CD4-positive, alpha-beta T cell treated with Interleukin-1 beta for 1 hour (primary cell): Measurements from ENCODE around the gene BEND3.

Experiments used
- DNase-seq, 2 donors: peaks; one replicate each; pipeline ENCODE4 v3.0.0-alpha.2; 2020 to 2022

BEND3 gene

DNA sequence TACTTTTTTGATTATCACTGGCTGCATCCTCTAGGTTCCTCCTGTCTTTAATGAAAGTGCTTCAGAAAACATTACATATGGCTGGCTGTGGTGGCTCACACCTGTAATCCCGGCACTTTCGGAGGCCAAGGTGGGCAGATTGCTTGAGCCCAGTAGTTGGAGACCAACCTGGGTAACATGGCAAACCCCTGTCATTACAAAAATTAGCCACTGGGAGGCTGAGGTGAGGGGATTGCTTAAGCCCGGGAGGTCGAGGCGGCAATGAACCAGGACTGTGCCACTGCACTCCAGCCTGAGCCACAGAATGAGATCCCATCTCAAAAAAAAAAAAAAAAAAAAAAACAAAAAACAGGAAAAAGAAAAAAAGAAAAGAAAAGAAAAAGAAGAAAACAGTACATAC, 35.3 kb downstream of the BEND3 start:
- no peak for DNase-seq

DNA sequence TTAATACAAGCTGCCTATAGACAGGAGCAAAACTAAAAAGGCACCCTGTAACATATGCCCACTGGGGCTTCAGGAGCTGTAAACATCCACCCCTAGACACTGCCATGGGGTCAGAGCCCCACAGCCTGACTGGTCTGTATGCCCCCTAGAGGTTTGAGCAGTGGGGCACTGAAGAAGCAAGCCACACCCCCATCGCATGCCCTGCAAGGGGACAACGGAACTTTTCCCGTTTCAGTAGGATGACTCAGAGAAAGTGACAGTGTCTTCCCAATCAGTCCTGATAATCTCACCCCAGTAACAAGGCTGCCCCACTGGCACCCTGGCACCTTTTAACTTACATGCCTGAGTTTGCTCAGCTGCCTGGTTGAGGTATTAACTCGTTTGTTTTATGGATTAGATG, 35.9 kb downstream of the BEND3 start:
- DNase-seq, result no peak

DNA sequence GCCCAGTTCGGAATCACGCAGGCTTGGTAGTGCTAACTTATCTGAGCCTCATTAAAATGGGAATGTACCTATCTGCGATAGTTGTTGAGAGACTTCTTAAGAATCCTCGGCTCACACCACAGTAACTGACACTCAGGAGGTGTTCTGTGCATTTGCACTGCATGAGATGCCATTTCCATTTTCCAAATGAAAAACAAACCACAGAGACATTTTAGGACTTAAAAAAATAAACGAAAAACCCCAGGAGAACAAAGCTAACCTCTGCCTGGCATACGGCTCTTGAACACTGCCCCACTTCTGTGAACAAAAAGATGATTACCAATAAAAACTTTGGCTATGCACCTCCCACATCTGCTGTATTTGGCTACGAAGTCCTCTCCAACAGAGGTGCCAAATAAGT, 37.6 kb downstream of the BEND3 start:
- DNase-seq, result no peak

DNA sequence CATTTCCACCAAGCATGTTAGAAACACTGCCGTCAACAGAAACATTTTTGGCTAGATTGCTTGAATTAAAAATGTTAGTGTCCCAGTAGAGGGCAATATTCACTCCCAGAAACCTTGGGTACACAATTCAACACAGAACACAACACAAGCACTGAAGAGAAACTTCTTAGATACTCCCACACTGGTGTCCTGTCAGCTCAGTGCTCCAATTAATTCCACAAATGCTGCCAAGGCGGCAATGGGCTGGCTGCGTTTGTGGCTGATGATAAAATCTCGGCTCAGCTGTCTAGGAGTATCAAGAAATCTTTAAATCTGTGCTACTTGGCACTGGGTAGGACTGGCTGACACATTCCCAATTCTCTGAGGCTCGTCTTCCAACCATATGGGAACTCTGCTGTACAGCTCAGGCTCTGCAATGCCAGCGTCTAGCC, 39.3 kb downstream of the BEND3 start:
- DNase-seq, result no peak

DNA sequence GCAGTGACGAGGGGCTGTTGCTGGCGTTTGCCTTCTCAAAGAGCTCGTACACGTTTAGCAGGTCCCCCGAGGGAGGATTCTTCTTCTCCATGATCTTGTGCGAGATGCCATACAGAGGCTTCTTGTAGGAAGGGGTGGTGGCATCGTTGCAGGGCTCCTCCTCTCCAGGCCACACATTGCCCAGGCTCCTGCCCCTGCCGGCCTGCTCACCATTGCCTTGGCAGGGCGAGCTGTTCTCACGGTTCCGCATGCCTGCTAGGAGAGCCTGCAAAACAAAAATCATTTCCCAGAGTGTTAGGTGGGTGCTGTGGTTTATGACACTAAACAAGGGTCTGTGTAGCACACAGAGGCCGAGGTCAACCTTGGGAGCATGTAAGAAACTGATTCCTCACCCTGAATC, 44.6 kb downstream of the BEND3 start:
- DNase-seq, result no peak

DNA sequence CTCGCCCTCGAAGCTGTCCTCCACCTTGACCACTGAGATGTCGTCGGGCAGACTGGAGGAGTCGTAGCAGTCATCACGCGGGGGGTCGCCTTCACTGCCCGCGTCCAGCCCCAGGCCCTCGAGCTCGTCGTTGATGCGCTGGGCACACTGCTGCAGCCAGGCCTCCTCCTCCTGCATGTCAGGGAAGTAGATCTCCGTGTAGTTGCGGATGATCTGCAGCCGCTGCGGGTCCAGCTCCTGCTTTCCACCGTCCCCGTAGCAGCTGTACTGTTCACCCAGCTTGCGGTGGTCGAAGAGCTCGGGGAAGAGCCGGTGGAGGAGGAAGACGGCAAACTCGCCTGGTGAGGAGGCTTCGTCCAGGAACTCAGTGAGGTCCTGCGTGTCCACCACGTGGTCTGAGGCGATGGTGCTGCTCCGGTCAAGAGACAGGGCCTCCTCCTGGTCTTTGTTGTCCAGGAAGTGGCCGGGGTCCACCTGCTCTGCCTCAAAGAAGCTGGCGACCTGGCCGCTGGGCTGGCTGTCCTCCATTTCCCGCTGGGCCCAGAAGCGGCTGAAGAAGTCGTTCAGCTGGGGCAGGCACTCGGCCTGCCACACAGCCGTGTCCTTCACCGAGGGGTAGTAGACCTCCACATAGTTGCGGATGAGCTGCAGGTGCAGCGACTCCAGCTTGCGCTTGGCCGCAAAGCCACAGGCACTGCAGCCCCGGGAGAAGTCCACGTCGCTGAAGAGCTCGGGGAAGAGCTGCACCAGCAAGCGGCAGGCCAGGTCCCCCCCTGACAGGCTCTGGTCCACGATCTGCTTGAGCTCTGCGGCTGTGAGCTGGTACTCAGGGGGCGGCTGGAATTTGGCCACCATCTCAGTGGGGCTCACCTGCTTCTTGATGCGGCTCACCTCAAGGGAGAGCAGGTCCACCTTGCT, 45.4 kb downstream of the BEND3 start:
- no peak for DNase-seq

DNA sequence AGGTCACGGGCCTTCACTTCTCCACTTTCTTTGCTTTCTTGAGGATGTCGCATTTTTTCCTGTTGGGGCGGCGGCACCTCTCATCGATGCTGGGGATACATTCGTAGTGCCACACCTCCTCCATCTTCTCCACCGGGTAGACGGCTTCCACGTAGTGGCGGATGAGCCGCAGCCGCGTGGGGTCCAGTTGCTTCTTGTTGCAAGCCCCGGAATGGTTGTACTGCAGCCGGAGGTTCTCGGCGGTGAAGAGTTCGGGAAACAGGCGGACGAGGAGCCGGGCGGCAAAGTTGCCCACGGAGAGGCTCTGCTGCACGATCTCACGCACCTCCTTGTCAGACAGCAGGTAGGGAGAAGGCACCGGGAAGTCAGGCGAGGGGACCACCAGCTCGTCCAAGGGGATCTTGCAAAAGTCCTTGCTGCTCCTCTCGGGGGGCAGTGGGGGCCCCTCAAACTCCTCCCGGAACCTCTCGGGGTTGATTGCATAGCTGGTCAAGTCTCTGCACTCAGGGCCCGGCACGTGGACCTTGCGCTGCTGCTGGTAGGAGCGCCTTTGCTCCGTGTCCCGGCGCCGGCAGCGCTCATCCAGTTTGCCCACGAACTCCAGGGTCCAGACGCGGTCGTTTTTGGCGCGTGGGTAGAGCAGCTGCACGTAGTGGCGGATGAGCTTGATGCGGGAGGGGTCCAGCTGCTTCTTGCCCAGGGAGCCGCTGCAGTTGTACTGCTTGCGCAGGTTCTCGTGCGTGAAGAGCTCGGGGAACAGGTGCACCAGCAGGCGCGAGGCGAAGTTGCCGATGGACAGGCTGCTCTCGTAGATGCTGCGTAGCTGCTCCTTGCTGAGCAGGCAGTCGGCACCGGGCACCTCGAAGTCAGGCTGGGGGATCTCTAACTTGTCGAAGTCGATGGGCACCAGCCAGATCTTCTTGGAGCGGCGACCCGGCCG, 46.4 kb downstream of the BEND3 start:
- no peak for DNase-seq

DNA sequence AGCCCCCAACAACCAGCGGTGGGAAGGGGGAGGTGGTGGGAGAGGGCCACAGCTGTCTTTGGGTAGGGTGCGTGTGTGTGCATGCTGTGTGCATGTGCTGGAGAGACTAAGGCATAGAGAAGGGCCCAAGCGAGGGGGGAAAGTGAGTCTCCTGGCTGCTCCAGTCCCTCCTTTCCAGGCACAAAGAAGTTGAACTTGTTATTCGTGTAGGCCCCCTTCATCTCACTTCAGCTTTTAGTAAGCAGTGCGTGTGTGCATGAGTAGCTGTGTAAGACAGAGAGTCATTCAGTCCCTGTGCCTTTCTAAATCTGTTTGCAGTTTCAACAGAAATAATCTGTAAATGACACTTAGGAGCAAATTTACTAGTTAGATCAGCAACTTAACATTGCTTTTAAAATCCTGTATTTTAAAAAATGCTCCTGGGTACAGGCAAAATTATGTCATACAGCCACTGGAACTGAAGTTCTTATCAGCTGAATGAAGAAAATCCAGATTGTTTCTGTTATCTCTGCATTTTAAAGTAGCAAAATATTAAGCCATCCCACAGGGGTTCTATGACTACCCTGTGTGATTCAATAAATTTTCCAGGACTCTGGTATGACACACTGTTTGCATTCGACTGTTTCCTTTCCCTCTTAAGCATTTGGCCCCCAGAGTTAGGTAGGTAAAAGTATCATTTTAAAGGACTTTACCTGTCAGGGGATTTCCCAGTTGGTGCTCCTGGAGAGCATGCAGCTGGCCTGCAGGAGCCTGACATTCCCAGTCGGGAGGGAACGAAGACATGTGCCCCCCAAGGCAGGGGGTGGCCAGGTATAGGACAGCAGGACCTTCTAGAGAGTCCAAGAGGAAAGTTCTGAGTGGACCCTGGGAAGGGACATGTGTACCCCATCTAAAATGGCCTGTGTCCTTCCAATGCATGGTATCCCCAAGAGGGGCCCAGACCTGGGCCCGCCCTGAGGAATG, 48.3 kb downstream of the BEND3 start:
- DNase-seq, result no peak

DNA sequence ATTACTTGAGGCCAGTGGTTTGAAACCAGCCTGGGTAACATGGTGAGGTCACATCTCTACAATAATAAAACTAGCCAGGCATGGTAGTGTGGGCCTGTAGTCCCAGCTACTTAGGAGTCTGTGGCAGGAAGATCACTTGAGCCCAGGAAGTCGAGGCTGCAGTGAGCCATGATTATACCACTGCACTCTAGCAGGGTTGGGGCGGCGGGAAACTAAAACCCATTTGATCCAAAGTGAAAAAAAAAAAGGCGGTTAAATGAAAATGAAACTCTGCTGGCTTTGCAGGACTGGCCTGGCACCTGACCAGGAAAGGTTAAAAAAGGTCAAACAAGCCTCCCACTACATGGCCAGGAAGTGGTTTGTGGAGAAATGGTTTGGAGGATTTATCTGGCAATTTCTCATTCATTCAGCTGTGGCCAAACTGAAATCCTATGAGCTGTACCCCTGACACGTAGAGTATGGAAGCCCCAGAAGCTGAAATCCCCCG, 50.7 kb downstream of the BEND3 start:
- DNase-seq, result peak in 1 of 2 donors; percentile 3

DNA sequence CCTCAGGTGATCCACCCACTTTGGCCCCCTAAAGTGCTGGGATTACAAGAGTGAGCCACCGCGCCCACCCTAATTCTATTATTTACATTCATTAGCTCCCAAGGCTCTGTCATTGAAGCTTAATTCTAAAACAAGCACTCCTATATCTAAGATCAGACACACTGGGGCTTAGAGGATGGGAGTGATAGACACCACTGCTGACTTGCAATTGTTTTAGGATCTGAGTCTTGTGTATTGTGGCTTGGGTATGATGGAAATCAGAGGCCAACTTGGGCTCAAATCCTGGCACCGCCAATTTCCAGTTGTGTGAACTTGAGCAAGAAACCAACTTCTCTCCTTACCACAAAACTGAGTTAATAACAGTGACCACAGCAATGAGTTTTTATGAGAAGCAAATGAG, 52.6 kb downstream of the BEND3 start:
- no peak for DNase-seq

DNA sequence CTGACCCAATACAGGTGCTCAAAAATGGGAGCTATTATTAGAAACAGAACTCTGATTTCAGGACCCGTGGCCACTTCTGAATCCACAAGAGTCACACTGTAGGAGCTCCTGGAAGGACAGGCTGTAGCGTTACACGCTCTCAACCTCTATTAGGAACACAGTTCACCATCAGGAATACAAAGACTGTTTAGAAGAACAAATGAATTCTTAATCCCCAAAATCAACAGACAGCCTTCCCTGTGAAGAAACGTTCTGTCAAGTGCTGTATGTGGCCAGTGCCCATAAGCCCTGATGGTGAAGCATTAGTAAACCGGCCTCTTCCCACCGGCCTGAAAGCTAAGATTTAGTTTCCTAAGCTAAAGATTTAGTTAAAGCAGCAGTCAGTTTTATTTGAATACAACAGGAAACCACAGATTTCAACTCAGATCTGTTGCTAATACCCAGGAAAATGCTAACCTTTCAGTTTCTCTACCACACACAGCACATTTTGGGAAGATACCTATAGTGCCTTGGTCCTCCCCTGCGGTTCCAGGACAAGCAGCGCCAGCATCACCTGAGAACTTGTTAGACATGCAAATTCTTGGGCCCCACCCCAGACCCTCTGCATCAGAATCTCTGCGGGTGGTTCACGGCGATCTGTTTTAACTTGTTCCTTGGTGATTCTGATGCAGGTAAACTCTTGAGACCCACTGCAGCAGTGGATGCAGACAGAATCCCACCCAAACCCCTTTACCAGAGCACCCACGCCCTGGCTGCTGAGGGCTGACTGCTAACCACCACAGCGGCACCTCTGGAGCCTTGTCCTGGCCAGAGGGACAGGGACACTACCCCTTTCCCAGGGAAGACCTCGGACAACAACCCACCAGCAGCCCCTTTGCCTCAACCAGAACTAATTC, 53.9 kb downstream of the BEND3 start:
- peak in 1 of 2 donors; percentile 4 for DNase-seq

DNA sequence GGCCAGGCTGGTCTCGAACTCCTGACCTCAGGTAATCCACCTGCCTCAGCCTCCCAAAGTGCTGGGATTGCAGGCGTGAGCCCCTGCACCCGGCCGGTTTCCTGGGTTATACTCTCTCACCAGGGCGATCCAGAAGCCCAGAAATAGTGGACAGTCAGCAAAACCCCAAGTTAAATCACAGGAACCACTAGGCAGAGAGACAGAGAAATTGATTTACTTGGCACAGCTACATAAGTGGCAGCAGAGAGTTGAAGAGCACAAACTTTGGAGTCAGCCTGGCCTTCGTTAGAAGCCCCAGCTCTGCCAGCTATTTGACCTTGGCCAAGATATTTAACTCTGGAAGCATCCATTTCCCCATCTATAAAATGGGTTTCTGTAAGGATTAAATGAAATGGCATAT, 54.6 kb downstream of the BEND3 start:
- DNase-seq, result no peak

DNA sequence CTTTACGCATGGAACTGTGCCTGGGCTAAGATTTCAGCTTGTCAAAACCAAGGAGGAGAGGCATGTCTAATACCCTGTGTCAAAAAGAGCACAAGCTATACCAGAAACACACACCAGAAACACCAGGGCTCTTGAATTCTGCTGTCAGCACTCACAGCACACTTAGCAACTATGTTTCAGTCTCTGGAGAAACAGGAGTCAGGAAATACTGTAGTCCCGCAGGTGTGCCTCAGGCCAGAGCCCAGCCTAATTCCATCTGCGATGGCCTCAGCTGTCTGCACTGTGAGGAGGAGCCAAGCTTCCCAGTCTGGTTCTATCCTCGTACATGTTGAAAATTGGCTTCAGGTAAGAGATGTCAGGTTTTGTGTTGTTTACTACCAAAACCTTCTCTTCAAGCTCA, 55.7 kb downstream of the BEND3 start:
- DNase-seq, result no peak

DNA sequence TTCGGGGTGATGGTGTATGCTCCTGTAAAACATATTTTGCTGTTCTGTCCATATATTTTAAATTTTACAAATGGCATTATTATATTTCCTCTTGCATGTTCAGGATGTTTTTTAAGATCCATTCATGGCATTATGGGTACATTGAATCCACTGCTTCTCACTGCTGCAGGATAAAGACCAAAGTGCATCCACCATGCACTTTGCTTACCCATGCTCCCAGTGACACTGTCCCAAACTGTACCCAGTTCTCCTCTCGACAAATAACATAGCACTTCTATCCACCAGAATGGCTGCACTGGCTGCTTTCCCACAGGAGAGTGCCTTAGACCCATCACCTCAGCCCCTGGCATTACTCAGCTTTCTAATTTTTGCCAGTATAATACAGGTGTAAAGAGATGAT, 57.6 kb downstream of the BEND3 start:
- DNase-seq, result no peak

DNA sequence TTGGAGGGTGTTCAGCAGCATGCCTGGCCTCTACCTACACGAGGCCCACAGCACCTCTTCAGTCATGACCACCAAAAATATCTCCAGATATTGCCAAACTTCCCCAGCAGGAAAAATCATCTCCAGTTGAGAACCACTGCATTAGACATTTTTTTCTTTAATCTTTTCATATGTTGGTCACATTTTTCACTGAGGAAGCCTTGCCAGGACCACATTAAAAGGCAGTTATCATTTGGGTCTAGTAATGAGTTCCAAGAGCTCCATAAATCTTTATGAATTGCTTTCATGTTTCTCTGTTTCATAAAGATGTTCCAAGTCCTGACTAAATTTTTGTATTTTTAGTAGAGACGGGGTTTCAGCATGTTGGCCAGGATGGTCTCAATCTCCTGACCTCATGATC, 58.5 kb downstream of the BEND3 start:
- no peak for DNase-seq

DNA sequence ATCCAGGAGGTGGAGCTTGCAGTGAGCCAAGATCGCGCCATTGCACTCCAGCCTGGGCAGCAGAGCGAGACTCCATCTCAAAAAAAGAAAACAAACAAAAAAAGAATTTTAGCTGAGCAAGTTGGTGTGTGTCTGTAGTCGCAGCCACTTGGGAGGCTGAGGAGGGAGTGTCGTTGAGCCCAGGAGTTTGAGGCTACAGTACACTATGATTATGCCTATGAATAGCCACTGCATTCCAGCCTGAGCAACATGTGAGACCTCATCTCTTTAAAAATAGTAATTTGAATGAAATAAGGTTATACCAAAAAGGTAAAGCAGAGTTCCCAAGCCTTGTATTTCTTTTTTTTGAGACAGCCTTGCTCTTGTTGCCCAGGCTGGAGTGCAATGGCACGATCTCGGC, 67.5 kb downstream of the BEND3 start:
- DNase-seq, result no peak

DNA sequence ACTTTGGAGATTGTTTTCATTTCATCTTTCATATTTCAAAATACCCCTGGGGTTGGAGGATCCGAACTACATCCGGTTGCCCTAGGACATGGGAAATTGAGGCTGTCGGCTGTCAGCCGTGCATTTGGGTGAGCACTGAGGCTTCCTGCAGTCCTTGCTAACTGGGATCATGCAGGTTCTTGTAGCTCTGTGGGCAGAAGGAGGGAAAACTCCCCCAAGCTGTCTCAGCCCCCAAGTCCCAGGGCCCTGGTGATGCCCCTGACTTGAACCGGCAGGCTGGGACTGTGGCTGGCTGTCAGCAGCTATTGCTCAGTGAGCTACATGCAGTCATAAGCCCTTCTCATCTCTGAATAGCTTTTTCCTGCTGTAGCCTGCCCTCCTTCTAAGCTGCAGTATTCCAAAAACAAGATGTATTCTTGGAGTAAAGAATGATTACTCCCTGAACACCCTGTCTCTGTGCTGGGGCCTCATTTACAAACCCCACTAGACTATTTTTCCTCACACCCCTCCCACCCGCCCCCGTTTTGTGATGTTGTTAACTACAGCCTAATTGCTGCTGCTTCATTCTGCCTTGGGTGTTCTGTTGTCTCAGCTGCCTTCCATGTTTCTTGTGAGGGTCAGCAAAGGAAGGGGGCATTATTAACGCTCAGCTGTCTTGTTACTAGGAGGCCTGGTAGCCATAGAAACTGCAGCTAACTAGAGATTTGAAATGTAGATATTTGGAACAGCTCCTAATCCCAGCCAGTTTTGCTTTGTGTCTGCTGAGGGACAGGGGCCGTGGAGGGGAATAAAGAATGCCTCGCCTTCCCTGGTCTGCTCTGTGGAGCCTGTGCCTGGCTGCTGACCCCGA, 69.3 kb downstream of the BEND3 start:
- DNase-seq, result no peak

DNA sequence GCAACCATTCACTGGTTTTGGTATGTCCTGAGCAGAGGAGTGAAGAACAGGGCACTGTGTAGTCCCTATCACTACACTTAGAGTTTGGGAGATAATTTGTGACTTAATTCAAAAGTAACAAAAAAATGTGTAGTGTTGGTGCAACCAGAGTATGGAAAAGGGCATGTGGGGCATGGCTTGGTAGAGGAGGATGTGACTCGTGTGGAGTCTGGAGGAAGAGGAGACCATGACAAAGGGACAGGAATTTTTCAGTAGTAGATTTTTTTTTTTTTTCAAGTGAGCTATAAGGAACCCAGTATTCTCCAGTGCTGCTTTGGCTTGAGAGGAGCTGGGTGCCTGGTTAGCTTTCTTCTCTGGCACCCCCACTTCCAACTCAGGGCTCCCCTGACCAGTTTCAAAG, 82.2 kb downstream of the BEND3 start:
- no peak for DNase-seq

DNA sequence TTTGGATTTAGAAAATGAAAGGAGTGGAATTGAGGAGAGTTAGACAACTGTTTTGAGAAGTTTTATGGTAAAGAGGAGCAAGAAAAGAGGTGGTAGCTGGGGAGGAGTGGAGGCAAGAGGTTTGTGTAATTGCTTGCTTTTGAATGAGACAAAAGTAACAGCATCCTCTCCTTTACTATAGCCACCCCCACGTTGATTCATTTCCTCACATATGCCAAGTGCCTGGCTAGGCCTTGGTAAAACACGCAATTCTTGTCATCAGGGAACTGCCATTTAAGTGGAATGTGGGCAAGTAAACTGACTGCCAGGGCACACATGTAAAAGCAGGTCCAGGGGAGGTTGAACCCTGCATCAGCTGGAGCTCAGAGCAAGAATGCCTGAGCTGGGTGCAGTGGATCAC, 83.3 kb downstream of the BEND3 start:
- no peak for DNase-seq

DNA sequence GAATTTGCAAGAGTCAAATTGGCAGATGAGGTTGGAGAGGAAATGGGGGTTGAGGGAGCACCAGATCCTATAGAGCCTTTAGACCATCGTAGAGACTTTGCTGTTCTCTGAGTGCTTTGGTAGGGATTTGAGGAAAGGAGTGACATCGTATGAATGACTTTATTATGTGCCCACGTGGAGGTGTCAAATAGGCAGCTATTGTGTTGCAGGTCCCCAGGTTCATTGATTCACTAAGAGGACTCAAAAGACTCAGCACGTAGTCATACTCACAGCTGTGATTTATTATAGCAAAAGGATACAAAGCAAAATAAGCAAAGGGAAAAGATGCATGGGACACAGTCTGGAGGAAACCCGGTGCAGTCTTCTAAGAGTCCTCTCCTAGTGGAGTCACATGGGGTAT, 85.2 kb downstream of the BEND3 start:
- no peak for DNase-seq
